ENCODE data around the gene BTBD3.

The BTBD3 gene

GRCh38 chr20:11912659-11913415 is 4.9 kb upstream of the BTBD3 start:
- Histone ChIP-seq H3K4me3 (no peak overlapping the region), H3K27ac (no peak overlapping the region)
- TF ChIP-seq CTCF (IDR thresholded peaks at IDR 0.05) = no peak
- no peak for DNase-seq (ENCODE audit: low spot score)

GRCh38 chr20:11918391-11918845 is 725 bp downstream of the BTBD3 start:
- H3K27ac ChIP-seq = peak overlapping the region in 1 of 2 donors; percentile 6
- TF ChIP-seq CTCF (IDR thresholded peaks at IDR 0.05) = no peak
- DNase-seq (ENCODE audit: low spot score) = no peak
- peak overlapping the region; percentile 59 for H3K4me3 ChIP-seq

- no peak for DNase-seq (ENCODE audit: low spot score)
- no peak for TF ChIP-seq CTCF (IDR thresholded peaks at IDR 0.05)
- H3K4me3 ChIP-seq = peak overlapping the region; percentile 59
- H3K27ac ChIP-seq = no peak overlapping the region
Measured at GRCh38 chr20:11918981-11919380, 1.3 kb downstream of the BTBD3 start.

GRCh38 chr20:11919581-11919980 is 1.9 kb downstream of the BTBD3 start:
- DNase-seq (ENCODE audit: low spot score) = no peak
- Histone ChIP-seq H3K4me3 (peak overlapping the region; percentile 59), H3K27ac (no peak overlapping the region)
- no peak for TF ChIP-seq CTCF (IDR thresholded peaks at IDR 0.05)

- DNase-seq (ENCODE audit: low spot score) = no peak
- no peak for TF ChIP-seq CTCF (IDR thresholded peaks at IDR 0.05)
- Histone ChIP-seq H3K4me3 (peak overlapping the region; percentile 59), H3K27ac (no peak overlapping the region)
Measured at GRCh38 chr20:11920083-11920482, 2.4 kb downstream of the BTBD3 start.

- H3K4me3 ChIP-seq = no peak overlapping the region
- no peak overlapping the region for H3K27ac ChIP-seq
- TF ChIP-seq CTCF (IDR thresholded peaks at IDR 0.05) = no peak
- no peak for DNase-seq (ENCODE audit: low spot score)
Measured at GRCh38 chr20:11921321-11921720, 3.6 kb downstream of the BTBD3 start.

- DNase-seq (ENCODE audit: low spot score) = no peak
- no peak for TF ChIP-seq CTCF (IDR thresholded peaks at IDR 0.05)
Measured at GRCh38 chr20:11922561-11922960, 4.9 kb downstream of the BTBD3 start.

More at GRCh38 chr20:11922561-11922960, 4.9 kb downstream of the BTBD3 start:
- Histone ChIP-seq H3K4me3 (no peak overlapping the region), H3K27ac (no peak overlapping the region)

Measured in coronary artery (tissue), 2 donors.